IMR-90 (cell line): ENCODE measurements around the gene CCDC85B. TPM values are rescaled to one million over a fixed set of nuclear protein-coding genes. Genes with fewer than 3 reads are reported as not detected.

Source experiments
- ATAC-seq: fragments of 200-7000 bp; cut with Tn5 transposase; 2 replicates; pipeline ENCODE4 v1.9.1; 2020; ENCODE audit warnings: low read depth, mild to moderate bottlenecking, moderate library complexity
- BruUV-seq: library from RNA; stranded (reverse); fragments of 400-500 nt; replicated peaks from 2 replicates; lab custom pipeline; 2021; lab: Mats Ljungman, UMichigan
- CTCF ChIA-PET: fragments of 300-600 bp; formaldehyde crosslinking; extraction: SDS; loops from one replicate; lab custom pipeline; 2021; ENCODE audit warnings: antibody characterized with exemption; lab: Yijun Ruan, JAX
- POLR2A ChIA-PET: fragments of 300-600 bp; sonication (Branson Sonifier 250); formaldehyde crosslinking; loops from one replicate; lab custom pipeline; 2022; ENCODE audit warnings: antibody characterized with exemption; ENCODE audit not compliant: unreplicated experiment; lab: Charles Lee
- DNase-seq: peaks from one replicate; pipeline ENCODE4 v3.0.0; 2013
- H2AFZ ChIP-seq: replicated peaks from 2 replicates; pipeline ENCODE3; 2013; ENCODE audit warnings: low read length, mild to moderate bottlenecking; ENCODE audit not compliant: poor library complexity
- H2AK5ac ChIP-seq: 2 replicates; pipeline ENCODE4 v1.6.1; 2013; ENCODE audit warnings: low read depth, low read length, inconsistent platforms
- H2AK9ac ChIP-seq: replicated peaks from 2 replicates; pipeline ENCODE3; 2013; ENCODE audit warnings: mild to moderate bottlenecking, low read depth, low read length, moderate library complexity; ENCODE audit not compliant: poor library complexity
- H2BK120ac ChIP-seq: 2 replicates; pipeline ENCODE4 v1.6.1; 2013; ENCODE audit warnings: low read depth, low read length, inconsistent platforms
- H2BK15ac ChIP-seq: 3 replicates; pipeline ENCODE4 v1.6.1; 2013; ENCODE audit warnings: low read depth, low read length, inconsistent platforms
- H2BK20ac ChIP-seq: 2 replicates; pipeline ENCODE4 v1.6.1; 2013; ENCODE audit warnings: low read depth, mild to moderate bottlenecking, inconsistent platforms, low read length, moderate library complexity
- H2BK5ac ChIP-seq: 2 replicates; pipeline ENCODE4 v1.6.1; 2013; ENCODE audit warnings: mild to moderate bottlenecking, low read depth, low read length, inconsistent platforms; ENCODE audit not compliant: poor library complexity, severe bottlenecking
- H3K14ac ChIP-seq: replicated peaks from 2 replicates; pipeline ENCODE4 v1.6.1; 2013; ENCODE audit warnings: low read depth, low read length, inconsistent platforms
- H3K18ac ChIP-seq: 2 replicates; pipeline ENCODE4 v1.6.1; 2013; ENCODE audit warnings: low read depth, low read length, control low read depth
- H3K23ac ChIP-seq: 2 replicates; pipeline ENCODE4 v1.6.1; 2013; ENCODE audit warnings: low read depth, low read length, inconsistent platforms
- H3K27ac ChIP-seq: 2 replicates; pipeline ENCODE4 v1.5.1; 2013; ENCODE audit warnings: mild to moderate bottlenecking, control low read depth, low read length; ENCODE audit not compliant: insufficient read depth
- H3K27me3 ChIP-seq: 2 replicates; pipeline ENCODE4 v1.6.1; 2013; ENCODE audit warnings: low read length; ENCODE audit not compliant: control insufficient read depth, insufficient read depth
- H3K36me3 ChIP-seq: 2 replicates; pipeline ENCODE4 v1.6.1; 2013; ENCODE audit warnings: low read length, mixed read lengths; ENCODE audit not compliant: control insufficient read depth, insufficient read depth
- H3K4ac ChIP-seq: 2 replicates; pipeline ENCODE4 v1.6.1; 2013; ENCODE audit warnings: low read depth, low read length, inconsistent platforms
- H3K4me1 ChIP-seq: 2 replicates; pipeline ENCODE4 v1.6.1; 2013; ENCODE audit warnings: low read length, mixed read lengths; ENCODE audit not compliant: control insufficient read depth, insufficient read depth
- H3K4me2 ChIP-seq: 2 replicates; pipeline ENCODE4 v1.6.1; 2013; ENCODE audit warnings: low read depth, mild to moderate bottlenecking, control low read depth, low read length, moderate library complexity
- H3K4me3 ChIP-seq: 2 replicates; pipeline ENCODE4 v1.5.1; 2013; ENCODE audit warnings: low read depth, mild to moderate bottlenecking, control low read depth, low read length, moderate library complexity; ENCODE audit not compliant: insufficient read depth
- H3K56ac ChIP-seq: 2 replicates; pipeline ENCODE4 v1.6.1; 2013; ENCODE audit warnings: low read length, inconsistent platforms; ENCODE audit not compliant: insufficient read depth; ENCODE audit errors: extremely low read depth
- H3K79me1 ChIP-seq, 2 experiments: 2 replicates each; pipeline ENCODE4 v1.6.1; 2013; ENCODE audit warnings: low read length in 2 of 2, inconsistent platforms in 1 of 2, low read depth in 1 of 2
- H3K9ac ChIP-seq: 2 replicates; pipeline ENCODE4 v1.6.1; 2013; ENCODE audit warnings: low read depth, low read length, control low read depth
- H3K9me1 ChIP-seq: 2 replicates; pipeline ENCODE4 v1.6.1; 2013; ENCODE audit warnings: low read length, inconsistent platforms; ENCODE audit not compliant: insufficient read depth
- H3K9me3 ChIP-seq: 2 replicates; pipeline ENCODE4 v1.6.1; 2013; ENCODE audit warnings: low read length; ENCODE audit not compliant: control insufficient read depth, insufficient read depth
- H4K20me1 ChIP-seq: 2 replicates; pipeline ENCODE4 v1.6.1; 2013; ENCODE audit warnings: low read length, inconsistent platforms; ENCODE audit not compliant: insufficient read depth
- H4K5ac ChIP-seq: 2 replicates; pipeline ENCODE4 v1.6.1; 2013; ENCODE audit warnings: mild to moderate bottlenecking, low read depth, low read length, control low read depth
- H4K8ac ChIP-seq, 2 experiments: 2 replicates each; pipeline ENCODE4 v1.6.1; 2013; ENCODE audit warnings: low read depth in 2 of 2, low read length in 2 of 2, control low read depth in 1 of 2, inconsistent platforms in 1 of 2
- H4K91ac ChIP-seq: 2 replicates; pipeline ENCODE4 v1.6.1; 2013; ENCODE audit warnings: low read depth, low read length, inconsistent platforms; ENCODE audit not compliant: insufficient read depth
- BHLHE40 ChIP-seq: fragments of 150-350 bp; IDR thresholded peaks from 2 replicates; pipeline ENCODE4 v1.6.1; 2016; ENCODE audit warnings: mild to moderate bottlenecking, low read depth, low read length
- CHD1 ChIP-seq: IDR thresholded peaks from 2 replicates; pipeline ENCODE4 v1.6.1; 2012; ENCODE audit warnings: low read depth, low read length, improper control_type of control experiment
- MAZ ChIP-seq: IDR thresholded peaks from 2 replicates; pipeline ENCODE4 v1.6.1; 2012; ENCODE audit warnings: low read depth, mild to moderate bottlenecking, low read length, improper control_type of control experiment, moderate library complexity, borderline replicate concordance
- MXI1 ChIP-seq: IDR thresholded peaks from 2 replicates; pipeline ENCODE4 v1.6.1; 2012; ENCODE audit warnings: low read depth, mild to moderate bottlenecking, low read length, moderate library complexity, borderline replicate concordance
- POLR2A ChIP-seq: IDR thresholded peaks from 2 replicates; pipeline ENCODE4 v1.6.1; 2012; ENCODE audit warnings: mild to moderate bottlenecking, low read depth, low read length
- RAD21 ChIP-seq: IDR thresholded peaks from 2 replicates; pipeline ENCODE4 v1.6.1; 2012; ENCODE audit warnings: low read length, improper control_type of control experiment
- SMC3 ChIP-seq: fragments of 150-350 bp; IDR thresholded peaks from 2 replicates; pipeline ENCODE4 v1.6.1; 2016; ENCODE audit warnings: low read depth, mild to moderate bottlenecking, antibody characterized with exemption, low read length, moderate library complexity
- WGBS, 2 experiments: methylation state at CpG; one replicate each; pipeline versions ENCODE4 v1.1.5 to v1.1.7; 2013; ENCODE audit warnings: missing lambda C conversion rate in 2 of 2; ENCODE audit not compliant: insufficient read length in 1 of 2; ENCODE audit errors: extremely low coverage in 2 of 2; 5-methylcytosine and 5-hydroxymethylcytosine counted together
- dilution Hi-C: fragments of 300-500 bp; cut with HindIII; formaldehyde crosslinking; loops from one replicate; pipeline ENCODE4 v1.14.3; 2018; ENCODE audit warnings: low sequenced_read_pairs; ENCODE audit not compliant: unreplicated experiment
- in situ Hi-C: fragments of 300-500 bp; cut with MboI; formaldehyde crosslinking; loops from 3 replicates; pipeline ENCODE4 v1.14.3; 2019; ENCODE audit warnings: low sequenced_read_pairs, inconsistent platforms, mixed read lengths
- intact Hi-C: fragments of 100-400 bp; cut with micrococcal nuclease; formaldehyde crosslinking; loops from 2 replicates; pipeline ENCODE4 v1.10.0; 2022
- polyA plus RNA-seq, 3 experiments: library from polyadenylated mRNA; depleted of rRNA; stranded (reverse); fragments of >200 nt; gene quantifications; 2 replicates each; pipeline ENCODE4 v1.2.3, GENCODE V29; 2012; ENCODE audit warnings: low replicate concordance in 1 of 3
- total RNA-seq: library from RNA; depleted of rRNA; stranded (reverse); fragments of >200 nt; gene quantifications from 2 replicates; pipeline ENCODE4 v1.2.3, GENCODE V29; 2012
- TF ChIP-seq, protein P1 (sequence below): conservative IDR thresholded peaks from 2 replicates; pipeline ENCODE4 v1.5.1; 2012; ENCODE audit warnings: mild to moderate bottlenecking, low read depth, low read length, improper control_type of control experiment

The CCDC85B gene
- total and polyA plus RNA-seq, 2 of the 4 experiments (the other 2 are of a cell fraction) = 17.6 to 35.4 TPM

- Histone ChIP-seq H2AFZ (peak within 1 kb of the TSS; percentile 99), H3K9ac (peak within 1 kb of the TSS; percentile 78), H2AK5ac (peak within 1 kb of the TSS; percentile 90), H3K9me3 (no peaks in the 10 kb centered on the region), H3K56ac (peak within 1 kb of the TSS; percentile 96), H3K18ac (peak within 1 kb of the TSS; percentile 70), H4K8ac (peak within 1 kb of the TSS; percentile 74 to 98), H3K4ac (peak within 1 kb of the TSS; percentile 98), H4K20me1 (peaks cover 49% of the 10 kb centered on the region), H2BK120ac (peak within 1 kb of the TSS; percentile 87), H3K27ac (peak within 1 kb of the TSS; percentile 93), H3K27me3 (no peaks in the 10 kb centered on the region), H3K79me1 (peaks cover 9 to 70% of the 10 kb centered on the region in 2 experiments), H2BK15ac (peak within 1 kb of the TSS; percentile 65; the same call in 1 of the 3 replicates), H3K9me1 (no peaks in the 10 kb centered on the region), H4K5ac (peak within 1 kb of the TSS; percentile 78), H2AK9ac (peak within 1 kb of the TSS; percentile 98), H2BK20ac (peak within 1 kb of the TSS; percentile 5; the same call in 1 of the 2 replicates), H3K4me3 (peak within 1 kb of the TSS; percentile 81), H3K4me2 (peak within 1 kb of the TSS; percentile 91), H4K91ac (peak within 1 kb of the TSS; percentile 95), H3K23ac (peak within 1 kb of the TSS; percentile 99), H3K36me3 (peaks cover 42% of the 10 kb centered on the region), H3K4me1 (peaks cover 17% of the 10 kb centered on the region), H3K14ac (peak within 1 kb of the TSS; percentile 99), H2BK5ac (peak within 1 kb of the TSS; percentile 87)
- CTCF ChIA-PET = interaction anchor here (0.7 to 2.1 kb wide), 18 partner anchors 9 to 176 kb away, joined by 3 to 8 read pairs (median 4); partner anchors contain the start of genes EFEMP2, FOSL1, KAT5 and MUS81
- TF ChIP-seq RAD21 = no peak; the same call in none of the 2 replicates
- TF ChIP-seq, protein P1, sequence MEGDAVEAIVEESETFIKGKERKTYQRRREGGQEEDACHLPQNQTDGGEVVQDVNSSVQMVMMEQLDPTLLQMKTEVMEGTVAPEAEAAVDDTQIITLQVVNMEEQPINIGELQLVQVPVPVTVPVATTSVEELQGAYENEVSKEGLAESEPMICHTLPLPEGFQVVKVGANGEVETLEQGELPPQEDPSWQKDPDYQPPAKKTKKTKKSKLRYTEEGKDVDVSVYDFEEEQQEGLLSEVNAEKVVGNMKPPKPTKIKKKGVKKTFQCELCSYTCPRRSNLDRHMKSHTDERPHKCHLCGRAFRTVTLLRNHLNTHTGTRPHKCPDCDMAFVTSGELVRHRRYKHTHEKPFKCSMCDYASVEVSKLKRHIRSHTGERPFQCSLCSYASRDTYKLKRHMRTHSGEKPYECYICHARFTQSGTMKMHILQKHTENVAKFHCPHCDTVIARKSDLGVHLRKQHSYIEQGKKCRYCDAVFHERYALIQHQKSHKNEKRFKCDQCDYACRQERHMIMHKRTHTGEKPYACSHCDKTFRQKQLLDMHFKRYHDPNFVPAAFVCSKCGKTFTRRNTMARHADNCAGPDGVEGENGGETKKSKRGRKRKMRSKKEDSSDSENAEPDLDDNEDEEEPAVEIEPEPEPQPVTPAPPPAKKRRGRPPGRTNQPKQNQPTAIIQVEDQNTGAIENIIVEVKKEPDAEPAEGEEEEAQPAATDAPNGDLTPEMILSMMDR = peak; percentile 83
- peak; percentile 65 for TF ChIP-seq POLR2A
- TF ChIP-seq CHD1 = no peak; the same call in none of the 2 replicates
- peak; percentile 41 for TF ChIP-seq SMC3
- peak; percentile 98 for TF ChIP-seq MAZ
- TF ChIP-seq BHLHE40 = 0 out of 2 replicates have a peak, but pooled peaks have one; percentile 28
- 0 out of 2 replicates have a peak, but pooled peaks have one; percentile 44 for TF ChIP-seq MXI1
- ATAC-seq (peak; percentile 67), DNase-seq (peak; percentile 96)
- intact Hi-C loops = loop anchor here (1.0 to 2.0 kb wide), 4 partner anchors 31 to 101 kb away; partner anchors contain the start of gene SART1
- BruUV-seq = no TSS peak
- dilution Hi-C loops = no loop called here
- 0% methylated on average over 14 of the region's 57 CpGs; no CpG with 5 or more reads in 1 of the 2 experiments for WGBS, 2 experiments
- POLR2A ChIA-PET = interaction anchor here (0.5 to 4.4 kb wide), 8 partner anchors 8 to 1110 kb away, joined by 3 to 20 read pairs (median 6); partner anchors contain the start of genes FOSL1 and SF1
- in situ Hi-C loops = no loop called here
These were observed 2.2 kb upstream of the CCDC85B start, which contains the start of gene FIBP for GRCh38 chr11:65888163-65888814. TSS of gene FIBP (minus strand) at chr11:65888471. CDS start at chr11:65888418, 53 bp downstream.
